Loucy (cell line): Measurements from ENCODE around the gene IRF7.

Experiments
- H2AFZ ChIP-seq: fragments of 200-600 bp; sonication (generic); 2 replicates; pipeline ENCODE4 v1.6.0; 2016; ENCODE audit warnings: antibody characterized with exemption, mild to moderate bottlenecking, low read length, moderate library complexity
- H3F3A ChIP-seq: fragments of 200-600 bp; 2 replicates; pipeline ENCODE4 v1.6.0; 2016; ENCODE audit warnings: antibody characterized with exemption, low read depth, mild to moderate bottlenecking
- H3K27me3 ChIP-seq: fragments of 200-600 bp; sonication (generic); 2 replicates; pipeline ENCODE4 v1.6.1; 2014; ENCODE audit warnings: low read length, mild to moderate bottlenecking; ENCODE audit not compliant: insufficient read depth, poor library complexity, severe bottlenecking
- H3K36me3 ChIP-seq: fragments of 200-600 bp; sonication (generic); 2 replicates; pipeline ENCODE4 v1.6.1; 2016; ENCODE audit warnings: low read length; ENCODE audit not compliant: insufficient read depth
- H3K4me1 ChIP-seq: fragments of 200-600 bp; sonication (generic); 2 replicates; pipeline ENCODE4 v1.5.1; 2014; ENCODE audit warnings: low read length, mild to moderate bottlenecking; ENCODE audit not compliant: insufficient read depth, poor library complexity, severe bottlenecking
- H3K4me2 ChIP-seq: fragments of 200-600 bp; sonication (generic); 2 replicates; pipeline ENCODE4 v1.6.0; 2014; ENCODE audit warnings: antibody characterized with exemption, low read length, low read depth, mild to moderate bottlenecking; ENCODE audit not compliant: poor library complexity, severe bottlenecking
- H3K4me3 ChIP-seq: fragments of 200-600 bp; sonication (generic); 2 replicates; pipeline ENCODE4 v1.5.1; 2014; ENCODE audit warnings: low read length, mild to moderate bottlenecking, mixed read lengths; ENCODE audit not compliant: poor library complexity, severe bottlenecking
- H3K79me2 ChIP-seq: fragments of 200-600 bp; sonication (generic); 2 replicates; pipeline ENCODE4 v1.6.1; 2014; ENCODE audit warnings: low read length; ENCODE audit not compliant: insufficient read depth
- H3K9ac ChIP-seq: fragments of 200-600 bp; sonication (generic); 2 replicates; pipeline ENCODE4 v1.6.0; 2014; ENCODE audit warnings: mild to moderate bottlenecking, low read depth, low read length, moderate library complexity; ENCODE audit not compliant: poor library complexity, severe bottlenecking
- H3K9me2 ChIP-seq: fragments of 200-600 bp; sonication (generic); replicated peaks from 2 replicates; pipeline ENCODE4 v1.6.1; 2016; ENCODE audit warnings: low read depth, low read length, mixed read lengths
- H3K9me3 ChIP-seq: fragments of 200-600 bp; sonication (generic); 2 replicates; pipeline ENCODE4 v1.6.1; 2014; ENCODE audit warnings: mild to moderate bottlenecking, antibody characterized with exemption, low read length, low read depth; ENCODE audit not compliant: insufficient read depth
- H4K20me1 ChIP-seq: fragments of 200-600 bp; sonication (generic); 2 replicates; pipeline ENCODE4 v1.6.0; 2014; ENCODE audit warnings: antibody characterized with exemption, low read length, mild to moderate bottlenecking; ENCODE audit not compliant: insufficient read depth, poor library complexity, severe bottlenecking
- EZH2phosphoT487 ChIP-seq: fragments of 200-600 bp; IDR thresholded peaks from 2 replicates; pipeline ENCODE4 v1.6.1; 2018; ENCODE audit warnings: antibody characterized with exemption, mild to moderate bottlenecking, moderate library complexity, borderline replicate concordance
- TF ChIP-seq, protein P1 (sequence below): fragments of 200-600 bp; sonication (generic); conservative IDR thresholded peaks from 2 replicates; pipeline ENCODE4 v1.5.1; 2014; ENCODE audit warnings: mild to moderate bottlenecking, antibody characterized with exemption, low read length

The IRF7 gene

GRCh38 chr11:623349-623869 is 7.7 kb upstream of the IRF7 start:
- Histone ChIP-seq H3K4me2 (no peak overlapping the region), H3K27me3 (no peaks in the 10 kb centered on the region), H3K4me1 (peaks cover 4% of the 10 kb centered on the region), H4K20me1 (no peaks in the 10 kb centered on the region), H3K79me2 (no peaks in the 10 kb centered on the region), H3K4me3 (no peak overlapping the region), H3K9me2 (no peaks in the 10 kb centered on the region), H3K9me3 (no peaks in the 10 kb centered on the region), H3F3A (no peaks in the 10 kb centered on the region), H3K36me3 (no peaks in the 10 kb centered on the region), H3K9ac (no peak overlapping the region), H2AFZ (no peak overlapping the region)
- TF ChIP-seq, protein P1, sequence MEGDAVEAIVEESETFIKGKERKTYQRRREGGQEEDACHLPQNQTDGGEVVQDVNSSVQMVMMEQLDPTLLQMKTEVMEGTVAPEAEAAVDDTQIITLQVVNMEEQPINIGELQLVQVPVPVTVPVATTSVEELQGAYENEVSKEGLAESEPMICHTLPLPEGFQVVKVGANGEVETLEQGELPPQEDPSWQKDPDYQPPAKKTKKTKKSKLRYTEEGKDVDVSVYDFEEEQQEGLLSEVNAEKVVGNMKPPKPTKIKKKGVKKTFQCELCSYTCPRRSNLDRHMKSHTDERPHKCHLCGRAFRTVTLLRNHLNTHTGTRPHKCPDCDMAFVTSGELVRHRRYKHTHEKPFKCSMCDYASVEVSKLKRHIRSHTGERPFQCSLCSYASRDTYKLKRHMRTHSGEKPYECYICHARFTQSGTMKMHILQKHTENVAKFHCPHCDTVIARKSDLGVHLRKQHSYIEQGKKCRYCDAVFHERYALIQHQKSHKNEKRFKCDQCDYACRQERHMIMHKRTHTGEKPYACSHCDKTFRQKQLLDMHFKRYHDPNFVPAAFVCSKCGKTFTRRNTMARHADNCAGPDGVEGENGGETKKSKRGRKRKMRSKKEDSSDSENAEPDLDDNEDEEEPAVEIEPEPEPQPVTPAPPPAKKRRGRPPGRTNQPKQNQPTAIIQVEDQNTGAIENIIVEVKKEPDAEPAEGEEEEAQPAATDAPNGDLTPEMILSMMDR, result no peak
- no peak for TF ChIP-seq EZH2phosphoT487

GRCh38 chr11:621838-622237 is 6.1 kb upstream of the IRF7 start:
- Histone ChIP-seq H3K4me2 (no peak overlapping the region), H3K9me3 (no peaks in the 10 kb centered on the region), H3F3A (no peaks in the 10 kb centered on the region), H3K27me3 (no peaks in the 10 kb centered on the region), H3K4me1 (no peaks in the 10 kb centered on the region), H3K79me2 (no peaks in the 10 kb centered on the region), H3K9ac (no peak overlapping the region), H3K4me3 (no peak overlapping the region), H3K9me2 (no peaks in the 10 kb centered on the region), H3K36me3 (no peaks in the 10 kb centered on the region), H2AFZ (no peak overlapping the region), H4K20me1 (no peaks in the 10 kb centered on the region)
- TF ChIP-seq EZH2phosphoT487, result no peak
- TF ChIP-seq, protein P1, result no peak

DNA sequence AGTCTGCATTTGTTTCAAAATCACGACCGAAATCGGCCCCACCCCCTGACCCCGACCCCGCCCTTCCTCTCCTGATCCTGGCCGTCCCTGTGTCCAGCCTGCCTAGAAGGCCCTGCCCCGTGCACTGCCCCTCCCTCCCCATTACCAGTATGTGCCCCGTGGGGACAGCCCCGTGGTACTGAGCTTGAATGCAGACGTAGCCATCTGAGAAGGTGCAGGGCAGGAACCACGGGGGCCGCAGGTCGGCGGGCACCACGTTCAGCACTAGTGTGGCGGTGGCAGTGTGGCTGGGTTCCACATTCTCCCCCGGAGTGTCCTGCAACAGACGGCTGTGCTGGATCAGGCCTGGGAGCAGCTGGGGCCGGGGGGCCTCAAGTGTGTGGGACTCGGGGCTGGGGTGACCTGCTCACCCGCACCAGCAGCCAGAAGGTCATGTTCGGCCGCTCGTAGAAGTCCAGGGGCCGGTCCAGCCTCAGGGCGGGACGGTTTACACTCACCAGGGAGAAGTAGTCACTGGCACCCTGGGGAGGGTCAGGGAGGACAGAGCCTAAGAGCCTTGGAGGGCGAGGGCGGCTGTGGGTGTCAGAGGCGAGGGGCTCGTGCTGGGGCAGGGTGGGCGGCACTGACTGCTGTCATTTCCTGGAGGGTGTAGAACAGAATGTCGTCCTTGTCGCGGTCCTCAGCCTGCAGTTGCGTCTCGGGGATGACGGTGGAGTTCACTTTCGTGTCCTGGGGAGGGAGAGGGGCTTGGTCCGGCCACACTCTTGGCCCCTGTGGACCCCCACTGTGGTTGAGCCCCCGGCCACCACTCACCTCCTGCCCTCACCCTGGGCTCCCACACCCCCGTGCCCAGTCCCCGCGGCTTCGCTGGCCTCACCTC is 5.4 kb upstream of the IRF7 start:
- H3K4me2 ChIP-seq, result no peak overlapping the region
- H4K20me1 ChIP-seq, result no peaks in the 10 kb centered on the region
- H3K9me2 ChIP-seq, result no peaks in the 10 kb centered on the region
- TF ChIP-seq, protein P1, result no peak
- TF ChIP-seq EZH2phosphoT487, result no peak
- no peak overlapping the region for H2AFZ ChIP-seq
- H3K36me3 ChIP-seq, result no peaks in the 10 kb centered on the region
- no peaks in the 10 kb centered on the region for H3F3A ChIP-seq
- no peaks in the 10 kb centered on the region for H3K27me3 ChIP-seq
- no peaks in the 10 kb centered on the region for H3K9me3 ChIP-seq
- no peak overlapping the region for H3K4me3 ChIP-seq
- H3K9ac ChIP-seq, result no peak overlapping the region
- no peaks in the 10 kb centered on the region for H3K79me2 ChIP-seq
- H3K4me1 ChIP-seq, result no peaks in the 10 kb centered on the region
